Rectal smooth muscle tissue (tissue), 1 donor: ENCODE measurements around the gene TGFBR1.

ENCODE experiments used
- H3K27ac ChIP-seq: one replicate; pipeline ENCODE4 v1.7.0; 2013; ENCODE audit warnings: low read depth, low read length, inconsistent platforms
- H3K27me3 ChIP-seq: one replicate; pipeline ENCODE4 v1.7.0; 2013; ENCODE audit warnings: low read length; ENCODE audit not compliant: control insufficient read depth, insufficient read depth
- H3K36me3 ChIP-seq: one replicate; pipeline ENCODE4 v1.7.0; 2013; ENCODE audit warnings: low read length; ENCODE audit not compliant: control insufficient read depth, insufficient read depth
- H3K4me1 ChIP-seq: one replicate; pipeline ENCODE4 v1.7.0; 2013; ENCODE audit warnings: low read length; ENCODE audit not compliant: control insufficient read depth, insufficient read depth
- H3K4me3 ChIP-seq: one replicate; pipeline ENCODE4 v1.7.0; 2013; ENCODE audit warnings: low read length
- H3K9ac ChIP-seq: one replicate; pipeline ENCODE4 v1.7.0; 2013; ENCODE audit warnings: low read length

Gene TGFBR1

DNA sequence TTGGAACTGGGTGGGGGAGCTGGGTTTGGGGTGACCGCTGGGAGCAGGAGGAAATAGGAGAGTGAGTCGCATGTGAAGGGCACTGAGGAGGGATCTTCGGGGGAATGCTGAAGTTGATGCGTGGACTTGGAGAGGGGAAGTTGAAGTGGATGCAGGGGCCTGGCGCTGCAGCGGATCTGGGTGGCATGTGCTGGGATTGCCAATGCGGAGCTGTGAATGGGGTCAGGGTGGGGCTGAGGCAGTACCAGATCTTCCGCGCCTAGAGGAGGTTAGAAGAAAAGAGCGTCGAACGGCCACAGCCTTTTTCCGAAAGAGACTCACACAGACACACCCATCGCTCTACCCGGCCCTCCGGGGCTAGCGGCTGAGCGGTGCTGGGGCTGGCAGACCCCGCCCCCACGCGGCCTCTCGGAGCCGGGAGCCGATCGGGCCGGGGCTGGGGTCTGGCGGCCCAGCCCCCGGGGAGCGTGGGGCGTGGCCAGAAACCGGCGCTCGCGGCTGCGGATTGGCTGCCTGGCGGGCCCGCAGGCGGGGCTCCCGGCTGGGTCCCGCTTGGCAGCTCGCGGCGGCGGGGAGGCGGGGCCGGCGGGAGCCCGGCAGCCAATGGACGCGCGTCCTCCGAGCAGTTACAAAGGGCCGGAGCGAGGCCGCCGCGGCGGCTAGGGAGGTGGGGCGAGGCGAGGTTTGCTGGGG lies at the start of gene TGFBR1:
Gene TGFBR1 (plus strand): TSS at position 655 of the 693 bp plus-strand sequence. CDS start 93 bp downstream, outside the sequence.
- peak within 1 kb of the TSS; percentile 96 for H3K27ac ChIP-seq
- peaks cover 33% of the 10 kb centered on the region for H3K4me1 ChIP-seq
- H3K27me3 ChIP-seq, result no peaks in the 10 kb centered on the region
- peak within 1 kb of the TSS; percentile 88 for H3K9ac ChIP-seq
- H3K4me3 ChIP-seq, result peak within 1 kb of the TSS; percentile 77
- H3K36me3 ChIP-seq, result no peaks in the 10 kb centered on the region

DNA sequence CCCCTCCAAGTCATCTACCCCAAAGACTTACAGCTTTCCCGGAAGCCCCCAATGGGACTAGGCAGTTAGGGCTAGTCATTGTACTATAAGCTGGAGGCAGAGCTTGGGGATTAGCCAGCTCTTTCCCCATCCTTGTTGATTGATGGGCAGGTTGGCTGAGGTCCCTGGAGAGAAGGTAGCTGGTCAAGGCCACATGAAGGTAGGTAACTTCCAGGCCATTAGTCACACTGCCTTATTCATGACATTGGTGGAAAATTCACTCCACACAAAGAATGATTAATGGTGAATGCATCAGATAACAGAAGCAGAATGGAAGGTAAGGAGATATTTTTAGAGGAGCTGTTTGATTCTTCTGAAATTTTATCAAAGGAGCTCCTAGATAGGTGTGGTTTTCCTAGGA lies 49.5 kb upstream of the TGFBR1 start:
- peaks cover 10% of the 10 kb centered on the region for H3K36me3 ChIP-seq
- no peak overlapping the region for H3K9ac ChIP-seq
- peaks cover 22% of the 10 kb centered on the region for H3K4me1 ChIP-seq
- H3K27me3 ChIP-seq, result no peaks in the 10 kb centered on the region
- H3K27ac ChIP-seq, result no peak overlapping the region
- no peak overlapping the region for H3K4me3 ChIP-seq

DNA sequence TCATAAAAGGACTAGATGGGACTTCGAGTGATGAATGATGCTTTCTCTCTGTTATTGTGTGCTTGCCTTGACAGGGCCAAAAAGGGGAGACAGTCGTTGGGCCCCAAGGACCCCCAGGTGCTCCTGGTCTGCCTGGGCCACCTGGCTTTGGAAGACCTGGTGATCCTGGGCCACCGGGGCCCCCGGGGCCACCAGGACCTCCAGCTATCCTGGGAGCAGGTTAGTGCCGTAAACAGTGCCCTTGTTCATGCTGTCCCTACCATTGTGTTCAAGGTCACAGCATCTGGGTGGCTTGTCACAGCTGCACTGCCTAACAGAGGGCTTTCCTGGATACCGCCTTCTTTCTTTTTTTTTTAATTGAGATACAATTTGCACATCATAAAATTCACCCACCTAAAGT lies 48.7 kb upstream of the TGFBR1 start:
- H3K9ac ChIP-seq, result no peak overlapping the region
- no peak overlapping the region for H3K27ac ChIP-seq
- H3K4me3 ChIP-seq, result no peak overlapping the region
- H3K27me3 ChIP-seq, result no peaks in the 10 kb centered on the region
- peaks cover 22% of the 10 kb centered on the region for H3K4me1 ChIP-seq
- H3K36me3 ChIP-seq, result peaks cover 10% of the 10 kb centered on the region

DNA sequence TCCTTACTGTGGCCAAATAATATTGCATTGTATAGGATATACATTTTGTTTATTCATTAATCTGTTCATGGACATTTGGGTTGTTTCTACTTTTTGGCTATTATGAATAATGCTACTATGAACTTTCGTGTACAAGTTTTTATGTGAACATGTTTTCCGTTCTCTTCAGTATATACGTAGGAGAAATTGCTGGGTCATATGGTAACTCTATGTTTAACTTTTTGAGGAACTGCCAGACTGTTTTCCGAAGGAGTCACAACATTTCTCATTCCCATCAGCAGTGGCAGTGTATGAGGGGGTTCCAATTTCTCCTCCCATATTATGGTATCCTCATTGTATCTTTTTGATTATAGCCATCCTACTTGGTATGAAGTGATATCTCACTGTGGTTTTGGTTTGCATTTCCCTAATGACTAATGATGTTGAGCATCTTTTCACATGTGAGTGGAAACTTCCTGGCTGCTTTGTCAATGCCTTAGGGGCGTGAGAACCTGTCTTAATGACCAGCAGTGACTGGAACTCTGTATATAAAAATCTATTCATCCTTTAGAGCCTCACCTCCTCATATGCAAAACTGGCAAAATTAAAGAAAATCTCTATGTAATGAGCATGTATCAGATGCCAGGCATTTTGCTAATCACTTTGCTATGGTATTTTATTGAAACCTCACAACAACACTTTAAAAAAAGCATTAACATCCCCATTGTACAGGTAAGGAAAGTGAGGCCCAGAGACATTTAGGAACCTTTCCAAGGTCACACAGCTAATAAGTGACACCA lies 47.8 kb upstream of the TGFBR1 start:
- H3K4me1 ChIP-seq, result peaks cover 19% of the 10 kb centered on the region
- H3K36me3 ChIP-seq, result peaks cover 10% of the 10 kb centered on the region
- H3K9ac ChIP-seq, result no peak overlapping the region
- H3K27ac ChIP-seq, result no peak overlapping the region
- no peaks in the 10 kb centered on the region for H3K27me3 ChIP-seq
- no peak overlapping the region for H3K4me3 ChIP-seq

DNA sequence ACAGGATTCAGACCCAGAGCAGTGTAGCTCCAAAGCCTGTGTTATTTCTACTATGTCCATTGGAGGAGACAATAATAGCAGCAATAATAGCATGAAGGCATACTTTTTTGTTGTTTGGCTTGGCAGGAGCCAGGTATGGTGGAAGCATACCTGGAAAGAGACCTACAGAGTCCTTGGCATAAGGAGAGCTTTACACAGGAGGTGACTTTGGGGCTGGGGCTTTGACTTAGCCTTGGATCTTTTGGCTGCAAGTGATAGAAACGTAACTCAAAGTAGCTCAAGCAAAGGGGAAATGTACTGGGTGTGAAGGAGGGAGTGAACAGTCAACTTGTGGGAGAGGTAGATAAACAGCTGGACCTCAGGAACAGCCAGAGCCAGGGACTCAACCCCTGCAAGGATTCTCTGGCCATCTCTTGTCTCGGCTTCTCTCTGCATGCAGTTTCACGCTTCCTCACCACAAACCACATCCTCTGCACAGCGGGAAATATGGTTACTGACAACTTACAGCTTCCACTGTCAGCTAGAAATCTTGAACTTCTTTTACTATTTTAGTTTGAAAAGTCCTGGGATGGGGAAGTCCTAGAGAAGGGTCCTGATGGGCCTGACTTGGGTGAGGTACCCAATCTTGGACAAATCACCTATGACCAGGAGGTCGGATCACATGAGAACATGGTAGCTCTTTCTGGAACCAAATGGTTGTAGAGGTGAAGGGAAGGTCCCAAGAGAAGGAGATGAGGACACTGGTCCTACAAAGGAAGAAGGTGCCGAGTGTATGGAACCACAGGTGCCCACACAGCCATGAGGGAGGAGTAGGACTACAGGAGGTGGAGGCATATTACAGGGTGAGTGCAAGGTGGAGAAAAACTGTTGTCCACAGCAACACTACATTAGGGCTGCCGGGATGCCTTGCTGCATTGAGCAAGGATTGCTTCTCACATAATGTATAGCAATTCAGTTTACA lies 47.0 kb upstream of the TGFBR1 start:
- Histone ChIP-seq H3K4me3 (peak overlapping the region; percentile 25), H3K9ac (no peak overlapping the region), H3K27ac (peak overlapping the region; percentile 63), H3K4me1 (peaks cover 12% of the 10 kb centered on the region), H3K27me3 (no peaks in the 10 kb centered on the region), H3K36me3 (peaks cover 10% of the 10 kb centered on the region)

DNA sequence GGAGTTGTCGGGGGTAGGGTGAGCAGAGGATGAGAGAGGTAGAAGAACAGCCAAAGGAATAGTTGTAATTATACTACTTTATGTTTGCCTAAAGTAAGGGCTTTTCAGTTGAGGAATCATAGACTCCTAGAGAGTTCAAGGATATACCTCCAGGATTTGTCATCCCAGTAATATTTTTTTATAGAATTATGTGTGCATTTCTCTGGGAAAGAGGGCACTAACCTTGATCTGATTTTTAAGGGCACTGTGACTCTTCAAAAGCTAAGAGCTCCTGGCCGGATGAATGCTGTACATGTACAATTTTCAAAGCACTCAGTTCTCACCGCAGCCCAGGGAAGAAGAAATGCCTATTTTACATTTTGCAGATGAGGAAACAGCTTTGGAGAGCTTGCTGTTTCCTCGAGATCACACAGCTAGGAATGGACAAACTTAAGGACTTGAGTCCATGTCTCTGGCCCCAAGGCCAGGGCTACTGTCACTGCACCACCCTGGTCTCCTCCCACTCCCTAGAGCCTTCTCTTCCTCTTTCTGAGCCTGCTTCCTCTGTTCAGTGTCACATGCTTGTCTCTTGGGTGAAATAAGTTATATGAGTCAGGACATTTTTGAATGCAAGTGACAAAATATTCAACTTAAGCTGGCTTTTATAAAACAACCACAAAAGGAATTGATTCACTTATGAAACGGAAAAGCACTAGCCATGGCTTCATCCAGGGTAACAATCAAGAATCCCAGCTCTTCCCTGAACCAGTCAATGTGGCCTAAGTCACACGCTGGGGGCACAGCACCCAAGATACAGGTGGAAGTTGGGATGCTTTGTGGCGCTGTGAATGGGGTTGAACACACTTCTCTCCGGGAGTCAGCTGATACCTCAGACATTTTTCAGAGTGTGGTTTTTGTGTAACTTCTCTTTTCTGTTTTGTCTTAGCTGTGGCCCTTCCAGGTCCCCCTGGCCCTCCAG lies 45.7 kb upstream of the TGFBR1 start:
- peak overlapping the region; percentile 1 for H3K4me3 ChIP-seq
- H3K4me1 ChIP-seq, result peaks cover 9% of the 10 kb centered on the region
- peak overlapping the region; percentile 63 for H3K27ac ChIP-seq
- peaks cover 14% of the 10 kb centered on the region for H3K36me3 ChIP-seq
- no peak overlapping the region for H3K9ac ChIP-seq
- H3K27me3 ChIP-seq, result no peaks in the 10 kb centered on the region

DNA sequence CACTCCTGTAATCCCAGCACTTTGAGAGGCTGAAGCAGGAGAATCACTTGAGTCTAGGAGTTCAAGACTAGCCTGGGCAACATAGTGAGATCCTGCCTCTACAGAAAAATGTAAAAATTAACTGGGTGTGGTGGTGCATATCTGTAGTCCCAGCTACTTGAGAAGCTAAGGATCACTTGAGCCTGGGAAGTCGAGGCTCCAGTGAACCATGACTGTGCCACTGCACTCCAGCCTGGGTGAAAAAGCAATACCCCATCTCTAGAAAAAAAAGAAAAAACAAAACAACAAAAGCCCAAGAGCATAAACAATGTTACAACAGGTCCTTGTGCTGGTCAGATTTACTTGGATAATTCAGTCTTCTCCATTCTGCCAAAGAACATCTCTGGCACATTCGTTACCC lies 44.3 kb upstream of the TGFBR1 start:
- H3K27ac ChIP-seq, result no peak overlapping the region
- H3K9ac ChIP-seq, result no peak overlapping the region
- no peak overlapping the region for H3K4me3 ChIP-seq
- no peaks in the 10 kb centered on the region for H3K27me3 ChIP-seq
- H3K4me1 ChIP-seq, result peaks cover 9% of the 10 kb centered on the region
- H3K36me3 ChIP-seq, result peaks cover 7% of the 10 kb centered on the region

DNA sequence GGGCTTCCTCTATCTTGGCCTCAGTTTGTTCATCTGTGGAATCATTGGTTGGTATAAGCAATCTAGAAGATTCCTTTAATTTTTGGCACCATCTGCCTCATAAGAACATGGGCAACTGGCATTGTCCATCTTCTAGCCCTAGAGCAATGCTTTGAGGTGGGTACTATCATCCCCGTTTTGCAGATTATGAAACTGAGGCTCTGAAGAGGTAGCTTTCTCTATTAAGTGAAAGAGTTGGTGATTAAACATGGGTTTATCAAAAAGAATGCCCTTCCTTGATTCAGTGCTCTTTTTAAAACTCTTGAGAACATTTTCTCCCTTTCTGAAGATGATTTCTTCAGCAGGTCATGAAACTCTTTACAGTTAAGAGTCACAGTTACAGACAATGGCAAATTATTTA lies 42.4 kb upstream of the TGFBR1 start:
- Histone ChIP-seq H3K36me3 (peaks cover 11% of the 10 kb centered on the region), H3K27me3 (no peaks in the 10 kb centered on the region), H3K27ac (no peak overlapping the region), H3K4me1 (peaks cover 9% of the 10 kb centered on the region), H3K9ac (no peak overlapping the region), H3K4me3 (no peak overlapping the region)

DNA sequence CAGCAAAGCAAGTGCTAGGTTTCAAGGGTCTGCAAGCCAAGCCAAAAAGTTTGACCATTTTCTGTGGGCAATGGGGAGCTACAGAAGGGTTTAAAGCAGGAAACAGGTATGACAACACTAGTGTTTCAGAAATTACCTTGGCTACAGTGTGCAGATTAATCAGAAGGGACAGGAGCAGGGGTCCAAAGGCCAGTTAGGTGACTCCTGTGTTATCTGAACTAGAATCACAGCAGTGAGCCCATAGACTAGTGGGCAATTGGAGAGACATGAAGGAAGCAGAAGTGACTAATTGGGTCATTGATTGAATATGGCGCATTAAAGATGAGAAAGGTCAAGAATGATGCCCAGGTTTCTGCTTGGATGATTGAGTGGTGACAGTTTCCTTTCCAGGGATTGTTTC lies 41.4 kb upstream of the TGFBR1 start:
- Histone ChIP-seq H3K9ac (no peak overlapping the region), H3K36me3 (peaks cover 11% of the 10 kb centered on the region), H3K4me1 (peaks cover 4% of the 10 kb centered on the region), H3K27me3 (no peaks in the 10 kb centered on the region), H3K27ac (no peak overlapping the region), H3K4me3 (no peak overlapping the region)

DNA sequence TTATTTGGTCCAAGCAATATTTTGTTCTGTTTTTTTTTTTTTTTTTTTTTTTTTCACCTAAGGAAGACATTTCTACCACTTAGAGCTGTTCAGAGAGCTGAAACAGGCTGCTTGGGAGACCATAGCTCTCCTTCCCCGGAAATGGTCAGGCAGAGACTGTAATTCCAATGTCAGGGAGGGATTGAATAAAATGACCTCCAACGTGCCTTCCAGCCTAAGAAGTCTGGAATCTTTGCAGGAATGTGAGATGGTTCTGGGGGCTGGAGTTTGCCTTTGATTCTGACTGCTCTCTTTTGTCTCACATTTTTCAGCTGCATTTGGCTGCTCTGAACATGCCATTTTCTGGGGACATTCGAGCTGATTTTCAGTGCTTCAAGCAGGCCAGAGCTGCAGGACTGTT lies 38.3 kb upstream of the TGFBR1 start:
- H3K4me1 ChIP-seq, result no peaks in the 10 kb centered on the region
- no peak overlapping the region for H3K27ac ChIP-seq
- H3K9ac ChIP-seq, result no peak overlapping the region
- H3K36me3 ChIP-seq, result peaks cover 11% of the 10 kb centered on the region
- no peak overlapping the region for H3K4me3 ChIP-seq
- H3K27me3 ChIP-seq, result no peaks in the 10 kb centered on the region

DNA sequence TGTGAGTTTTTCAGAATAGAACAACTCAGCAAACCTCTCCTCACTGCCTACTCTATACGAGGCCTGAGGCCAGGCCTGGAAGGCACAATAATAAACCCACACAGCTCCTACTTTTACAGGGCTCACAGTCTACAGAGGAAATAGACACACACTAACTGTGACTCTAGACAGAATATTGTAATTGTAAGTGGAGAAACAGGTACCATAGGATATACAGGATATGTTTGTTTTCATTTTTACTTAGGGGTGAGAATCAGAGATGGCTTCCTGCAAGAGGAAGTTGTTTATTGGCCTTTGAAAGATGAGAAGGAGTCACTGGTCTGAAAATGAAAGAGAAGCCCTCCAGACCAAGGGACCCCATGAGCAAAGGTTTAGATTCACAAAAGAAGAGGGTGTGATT lies 35.8 kb upstream of the TGFBR1 start:
- H3K9ac ChIP-seq, result no peak overlapping the region
- no peaks in the 10 kb centered on the region for H3K27me3 ChIP-seq
- H3K4me1 ChIP-seq, result no peaks in the 10 kb centered on the region
- no peak overlapping the region for H3K4me3 ChIP-seq
- H3K36me3 ChIP-seq, result peaks cover 6% of the 10 kb centered on the region
- no peak overlapping the region for H3K27ac ChIP-seq
